ENCODE data around the gene RUFY3.
"Not testable (repeated sequence)": the region's sequence is repeated elsewhere in the genome, so short reads cannot be mapped to it uniquely, and the experiment has no call there.

Gene RUFY3

DNA sequence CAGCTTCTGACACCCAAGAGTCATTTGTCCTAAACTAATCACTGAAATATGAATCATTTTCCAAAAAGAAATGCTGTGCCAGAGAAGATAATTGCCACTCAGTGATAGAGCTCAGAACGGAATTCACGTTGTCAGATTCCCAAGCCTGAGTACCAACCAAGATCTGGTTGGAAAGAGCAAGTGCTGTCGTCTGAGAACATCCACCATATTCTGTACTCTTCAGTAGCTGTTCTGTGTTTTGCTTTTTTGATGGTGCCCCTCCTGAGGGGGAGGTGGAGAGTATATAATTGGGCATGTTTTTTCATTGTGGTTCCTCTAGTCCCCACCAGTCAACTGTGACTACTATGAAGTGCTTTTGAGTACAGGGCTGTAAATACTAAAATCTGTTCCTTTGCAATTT is 13.2 kb downstream of the RUFY3 start:
- no peak for DNase-seq (ENCODE audit: low read depth in 1 of 2, low spot score in 1 of 2)

DNA sequence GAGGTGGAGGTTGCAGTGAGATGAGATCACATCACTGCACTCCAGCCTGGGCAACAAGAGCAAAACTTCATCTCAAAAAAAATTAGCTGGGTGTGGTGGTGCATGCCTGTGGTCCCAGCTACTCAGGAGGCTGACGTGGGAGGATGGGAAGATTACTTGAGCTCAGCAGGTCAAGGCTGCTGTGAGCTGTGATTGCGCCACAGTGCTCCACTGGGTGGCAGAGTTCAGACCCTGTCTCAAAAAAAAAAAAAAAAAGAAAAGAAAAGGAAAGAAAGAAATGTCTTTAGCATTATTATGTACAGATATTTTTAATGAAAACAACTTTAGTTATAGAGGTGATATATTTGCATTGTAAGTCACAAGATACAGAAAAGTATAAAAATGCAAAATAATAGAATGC is 14.2 kb downstream of the RUFY3 start:
- DNase-seq (ENCODE audit: low read depth in 1 of 2, low spot score in 1 of 2), result not testable (repeated sequence)

DNA sequence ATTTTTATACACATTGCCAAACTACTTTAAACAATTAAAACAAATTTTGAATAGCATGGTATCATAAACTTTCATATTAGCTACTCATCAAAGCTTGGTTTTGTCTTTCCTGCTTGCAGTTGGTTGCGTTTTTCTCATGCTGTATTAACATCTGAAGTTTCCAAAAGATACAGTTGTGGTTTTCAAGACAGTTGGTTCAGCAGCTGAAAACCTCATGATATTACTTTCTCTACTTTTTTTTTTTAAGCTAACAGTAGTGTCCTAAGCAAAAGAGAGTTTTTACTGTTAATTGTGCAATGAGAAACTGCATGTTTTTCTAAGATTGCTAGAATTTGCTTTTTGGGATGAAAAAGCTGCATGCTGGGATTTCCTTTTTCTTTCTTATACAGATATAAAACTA is 15.2 kb downstream of the RUFY3 start:
- DNase-seq (ENCODE audit: low read depth in 1 of 2, low spot score in 1 of 2), result no peak

DNA sequence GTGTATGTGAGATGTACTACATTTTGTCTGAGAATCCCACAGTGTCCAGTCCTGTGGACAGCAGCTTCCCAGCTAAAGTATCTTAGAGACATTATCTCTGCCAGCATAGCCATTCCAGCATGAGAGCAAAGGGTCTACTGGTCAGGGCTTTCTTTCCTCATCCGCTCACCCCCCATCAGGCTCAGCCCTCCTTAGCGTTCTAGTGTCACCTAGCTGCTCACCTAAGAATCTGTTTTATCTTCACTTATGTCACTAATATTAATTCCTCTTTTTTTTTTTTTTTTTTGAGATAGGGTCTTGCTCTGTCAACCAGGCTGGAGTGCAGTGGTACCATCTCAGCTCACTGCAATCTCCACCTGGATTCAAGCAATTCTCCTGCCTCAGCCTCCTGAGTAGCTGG is 15.6 kb downstream of the RUFY3 start:
- DNase-seq (ENCODE audit: low read depth in 1 of 2, low spot score in 1 of 2), result no peak

DNA sequence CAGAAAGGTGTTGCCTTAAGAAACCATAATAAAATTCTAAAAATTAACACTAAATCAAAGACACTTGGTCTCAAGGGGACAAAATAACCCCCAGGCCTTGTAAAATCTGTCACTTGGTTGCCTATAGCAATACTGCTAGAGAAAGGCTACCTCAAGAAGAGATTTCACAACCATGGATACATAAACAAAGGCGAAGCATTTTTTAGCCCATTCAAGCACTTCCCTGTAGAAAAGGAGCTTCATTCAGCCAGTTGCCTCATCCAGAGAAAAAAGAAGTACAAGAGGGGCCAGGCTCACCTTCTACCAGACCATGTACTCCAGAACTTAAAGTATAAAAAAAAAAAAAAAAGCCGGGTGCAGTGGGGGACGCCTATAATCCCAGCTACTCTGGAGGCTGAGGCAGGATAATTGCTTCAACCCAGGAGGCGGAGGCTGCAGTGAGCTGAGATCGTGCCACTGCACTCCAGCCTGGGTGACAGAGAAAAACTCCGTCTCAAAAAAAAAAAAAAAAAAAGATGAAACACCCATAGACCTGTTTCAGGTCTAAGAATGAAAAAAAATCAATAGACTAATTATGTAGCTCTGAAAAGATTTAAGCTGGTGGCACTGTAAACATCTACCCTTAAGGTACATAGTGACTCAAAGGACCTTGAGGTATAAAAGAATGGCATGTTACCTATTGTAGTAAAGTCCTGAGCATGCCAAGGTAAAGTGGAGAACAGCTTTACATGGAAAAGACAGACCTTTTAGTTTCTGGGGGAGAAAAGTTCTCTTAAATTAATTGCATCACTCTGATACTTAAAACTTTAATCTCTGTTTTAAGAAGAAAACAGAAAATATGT is 18.0 kb downstream of the RUFY3 start:
- DNase-seq (ENCODE audit: low read depth in 1 of 2, low spot score in 1 of 2), result no peak

DNA sequence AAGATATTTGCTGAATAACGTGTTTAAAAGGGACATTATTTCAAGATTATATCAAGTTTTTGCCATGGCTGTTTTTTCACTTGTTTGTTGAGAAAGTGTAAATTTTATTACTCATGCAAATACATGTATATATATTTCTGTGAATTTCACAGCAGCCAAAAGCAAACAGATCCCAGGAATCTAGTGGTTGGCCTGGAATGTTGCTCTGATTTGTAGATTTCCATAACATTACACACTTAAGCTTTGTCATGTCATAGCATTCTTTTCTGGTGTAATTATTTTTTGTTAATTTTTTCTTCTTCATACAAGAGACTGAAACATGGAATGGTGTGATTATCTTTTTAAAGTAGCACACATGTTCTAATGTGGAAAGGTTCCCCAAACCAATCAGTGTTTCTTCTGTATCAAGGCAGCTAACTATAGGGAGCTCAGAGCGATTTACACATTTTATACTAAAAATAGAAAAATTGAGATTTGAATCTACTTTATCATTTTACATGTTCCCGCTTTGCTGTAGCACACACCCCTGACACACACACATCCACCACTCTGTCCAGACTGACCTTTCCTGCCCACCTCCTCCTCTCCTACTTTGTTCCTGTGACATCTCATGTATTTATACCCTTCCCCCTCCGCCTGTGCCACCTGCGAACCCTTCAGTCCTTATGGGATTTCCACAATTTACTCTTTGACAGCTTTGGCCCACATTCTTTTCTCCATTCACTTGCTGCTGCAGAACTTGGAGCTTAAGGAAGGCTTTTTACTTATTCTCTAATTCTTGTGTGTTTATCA is 20.3 kb downstream of the RUFY3 start:
- DNase-seq (ENCODE audit: low read depth in 1 of 2, low spot score in 1 of 2), result no peak

DNA sequence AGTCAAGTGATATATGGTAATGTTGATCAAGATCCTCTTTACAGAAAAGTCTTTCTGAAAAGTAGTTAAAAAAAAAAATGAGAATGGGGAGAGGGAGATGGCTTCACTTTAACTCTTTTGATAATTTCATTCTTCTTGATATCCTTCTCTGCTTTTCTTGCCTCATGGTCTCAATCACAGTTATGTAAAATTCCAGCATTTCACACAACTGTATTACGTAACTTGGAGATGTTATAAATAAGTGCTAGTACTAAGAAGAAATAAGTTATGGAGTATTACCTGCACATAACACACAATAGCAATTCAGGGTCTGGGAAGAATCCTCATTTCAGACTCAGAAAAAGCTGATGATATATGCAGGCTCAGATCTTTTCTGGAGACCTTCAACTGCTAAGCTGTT is 22.0 kb downstream of the RUFY3 start:
- no peak for DNase-seq (ENCODE audit: low read depth in 1 of 2, low spot score in 1 of 2)

DNA sequence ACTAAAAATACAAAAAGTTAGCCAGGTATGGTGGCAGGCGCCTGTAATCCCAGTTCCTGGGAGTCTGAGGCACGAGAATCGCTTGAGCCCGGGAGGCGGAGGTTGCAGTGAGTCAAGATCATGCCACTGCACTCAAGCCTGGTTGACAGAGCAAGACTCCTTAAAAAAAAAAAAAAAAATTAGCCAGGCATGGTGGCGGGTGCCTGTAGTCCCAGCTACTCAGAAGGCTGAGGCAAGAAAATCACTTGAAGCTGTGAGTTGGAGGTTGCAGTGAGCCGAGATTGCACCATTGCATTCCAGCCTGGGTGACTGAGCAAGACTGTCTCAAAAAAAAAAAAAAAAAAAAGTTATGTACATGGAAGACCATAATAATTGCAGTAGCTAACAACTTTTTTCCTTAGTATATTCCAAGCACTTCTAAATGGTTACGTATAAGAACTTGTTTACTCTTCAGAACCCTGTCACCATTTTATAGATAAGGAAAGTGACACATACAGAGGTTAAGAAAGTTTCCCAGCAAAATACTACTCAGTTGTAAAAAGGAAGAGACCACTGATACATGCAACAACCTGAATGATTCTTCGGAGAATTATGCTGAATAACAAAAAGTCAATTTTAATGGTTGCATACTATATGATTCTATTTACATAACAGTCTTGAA is 24.5 kb downstream of the RUFY3 start:
- no peak for DNase-seq (ENCODE audit: low read depth in 1 of 2, low spot score in 1 of 2)

DNA sequence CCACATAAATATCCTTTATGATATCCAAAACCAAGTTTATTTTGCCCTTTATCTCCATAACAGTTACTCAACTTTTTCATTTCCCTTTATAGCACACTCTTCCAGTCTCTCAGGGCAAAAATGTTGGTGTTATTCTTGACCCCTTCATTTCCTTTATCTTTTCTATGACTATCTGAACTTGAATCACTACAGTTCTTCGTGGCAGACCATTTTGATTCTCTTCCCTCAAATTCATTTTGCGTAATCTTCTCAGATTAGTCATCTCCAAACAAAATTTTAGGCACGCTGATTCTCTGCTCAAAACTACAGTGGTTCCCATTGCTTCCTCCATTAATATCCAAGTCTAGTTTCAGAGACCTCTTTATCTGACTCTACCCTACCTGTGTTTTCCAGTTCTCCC is 26.1 kb downstream of the RUFY3 start:
- DNase-seq (ENCODE audit: low read depth in 1 of 2, low spot score in 1 of 2), result no peak

DNA sequence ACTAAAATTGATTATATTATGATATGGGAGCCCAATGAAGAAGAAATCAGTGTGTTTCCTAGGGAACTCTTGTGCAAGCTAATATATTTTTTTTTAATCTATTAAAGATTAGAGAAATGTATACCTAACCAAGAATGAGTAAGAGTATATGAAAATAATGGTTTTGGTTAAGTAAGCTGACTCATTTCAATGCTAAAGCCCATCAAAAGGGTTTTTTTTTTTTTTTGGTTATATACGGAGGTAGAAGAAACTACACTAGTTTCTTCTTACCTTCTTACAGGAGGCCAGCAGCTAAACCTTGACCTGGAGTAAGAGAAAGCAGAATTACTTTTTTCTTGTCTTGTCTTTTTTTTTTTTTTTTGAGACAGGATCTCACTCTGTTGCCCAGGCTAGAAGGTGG is 27.5 kb downstream of the RUFY3 start:
- DNase-seq (ENCODE audit: low read depth in 1 of 2, low spot score in 1 of 2), result no peak

DNA sequence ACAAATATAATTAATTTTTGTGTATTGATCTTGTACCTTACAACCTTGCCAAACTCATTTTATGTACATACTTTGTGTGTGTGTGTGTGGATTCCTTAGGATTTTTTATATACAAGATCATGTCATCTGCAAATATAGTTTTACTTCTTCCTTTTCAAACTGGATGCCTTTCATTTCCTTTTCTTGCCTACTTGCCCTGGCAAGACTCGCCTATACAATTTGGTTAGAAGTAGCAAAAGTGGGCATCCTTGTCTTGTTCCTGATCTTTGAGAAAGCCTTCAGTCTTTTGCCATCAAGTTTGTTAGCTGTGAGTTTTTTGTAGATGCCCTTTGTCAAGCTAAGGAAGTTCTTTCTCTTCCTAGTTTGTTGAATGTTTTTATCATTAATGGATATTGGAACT is 30.5 kb downstream of the RUFY3 start:
- DNase-seq (ENCODE audit: low read depth in 1 of 2, low spot score in 1 of 2), result no peak

DNA sequence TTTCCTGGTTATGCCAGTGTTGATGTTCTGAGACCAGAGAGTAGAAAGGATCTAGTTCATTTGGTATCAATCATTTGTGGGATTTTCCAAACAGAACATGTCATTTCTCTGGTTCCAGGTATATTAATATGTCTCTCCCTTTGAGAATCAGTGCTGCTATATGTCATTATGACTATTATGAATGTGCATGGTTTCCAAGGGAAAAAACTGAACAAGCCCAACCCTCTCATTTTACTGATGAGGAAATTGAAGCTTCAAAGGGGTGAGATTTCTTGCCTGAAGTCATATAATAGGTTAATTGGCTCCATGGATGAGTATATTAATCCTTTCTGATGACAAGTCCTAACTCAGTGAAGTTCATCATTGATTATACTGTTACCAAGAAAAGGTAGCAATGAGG is 31.9 kb downstream of the RUFY3 start:
- DNase-seq (ENCODE audit: low read depth in 1 of 2, low spot score in 1 of 2), result no peak

DNA sequence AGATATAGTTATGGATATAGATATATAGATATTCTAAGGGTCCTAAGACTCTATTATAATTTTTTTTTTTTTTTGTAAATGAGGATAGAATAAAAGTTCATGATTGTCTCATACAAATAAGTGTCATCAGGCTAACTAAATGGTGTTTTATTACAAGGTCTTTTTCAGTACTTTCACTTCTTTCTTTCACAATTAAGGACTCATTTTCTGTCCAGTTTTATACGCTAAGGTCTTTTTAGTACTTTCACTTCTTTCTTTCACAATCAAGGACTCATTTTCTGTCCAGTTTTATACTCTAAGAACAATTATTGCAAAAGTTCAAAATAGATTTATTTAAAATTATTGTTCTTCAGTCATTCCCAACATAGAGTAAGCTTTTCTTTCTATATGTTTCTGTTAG is 32.7 kb downstream of the RUFY3 start:
- DNase-seq (ENCODE audit: low read depth in 1 of 2, low spot score in 1 of 2), result no peak

DNA sequence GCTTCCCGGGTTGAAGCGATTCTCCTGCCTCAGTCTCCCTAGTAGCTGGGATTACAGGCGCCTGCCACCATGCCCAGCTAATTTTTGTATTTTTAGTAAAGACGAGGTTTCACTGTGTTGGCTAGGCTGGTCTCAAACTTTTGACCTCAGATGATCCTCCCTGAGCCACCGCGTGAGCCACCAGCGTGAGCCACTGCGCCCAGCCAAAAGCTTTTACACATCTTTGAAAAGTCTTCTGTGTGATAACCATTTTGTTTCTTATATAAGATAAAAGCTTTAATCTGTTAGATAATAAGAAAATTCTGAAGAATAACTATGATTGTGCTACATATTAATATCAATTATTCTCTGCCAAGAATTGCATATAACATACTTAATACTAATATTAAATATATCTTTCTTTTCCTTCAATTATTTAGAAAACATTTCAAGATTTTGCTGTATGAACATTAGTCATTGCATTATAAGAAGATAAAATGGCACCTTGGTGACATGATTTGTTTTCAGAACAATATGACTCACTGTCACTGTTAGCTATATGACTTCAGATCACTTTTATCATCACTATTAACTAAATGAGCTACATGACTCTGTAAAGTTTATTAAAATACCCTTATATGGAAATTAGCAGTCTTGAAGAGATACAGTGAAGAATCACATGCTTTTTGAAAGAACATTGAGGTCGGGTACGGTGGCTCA is 33.4 kb downstream of the RUFY3 start:
- no peak for DNase-seq (ENCODE audit: low read depth in 1 of 2, low spot score in 1 of 2)

DNA sequence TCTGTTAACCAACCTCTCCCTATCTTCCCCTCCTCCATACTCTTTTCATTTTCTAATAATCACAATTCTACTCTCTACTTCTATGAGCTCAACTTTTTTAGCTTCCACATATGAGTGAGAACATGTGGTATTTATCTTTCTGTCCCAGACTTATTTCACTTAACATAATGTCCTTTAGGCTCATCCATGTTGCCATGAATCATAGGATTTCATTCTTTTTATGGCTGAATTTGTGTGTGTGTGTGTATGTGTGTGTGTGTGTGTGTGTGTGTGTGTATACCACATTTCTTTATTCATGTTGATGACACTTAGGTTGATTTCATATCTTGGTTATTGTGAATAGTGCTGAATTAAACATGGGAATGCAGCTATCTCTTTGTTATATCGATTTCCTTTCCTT is 37.4 kb downstream of the RUFY3 start:
- DNase-seq (ENCODE audit: low read depth in 1 of 2, low spot score in 1 of 2), result no peak

DNA sequence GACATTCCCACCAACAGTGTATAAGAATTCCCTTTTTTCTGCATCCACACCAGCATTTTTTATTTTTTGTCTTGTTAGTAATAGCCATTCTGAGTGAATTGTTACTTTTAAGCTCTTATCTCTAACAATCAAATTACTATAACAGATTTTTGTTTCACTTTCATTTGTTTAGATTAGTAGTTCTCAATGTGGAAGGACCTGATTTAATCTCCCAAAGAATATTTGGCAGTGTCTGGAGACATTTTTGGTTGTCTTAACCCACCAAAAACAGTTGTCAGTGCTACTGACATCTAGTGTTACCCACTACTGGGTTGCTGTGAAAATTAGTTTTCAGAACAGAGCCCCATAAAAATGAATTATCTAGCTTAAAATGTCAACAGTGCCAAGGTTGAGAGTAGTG is 37.9 kb downstream of the RUFY3 start:
- no peak for DNase-seq (ENCODE audit: low read depth in 1 of 2, low spot score in 1 of 2)

DNA sequence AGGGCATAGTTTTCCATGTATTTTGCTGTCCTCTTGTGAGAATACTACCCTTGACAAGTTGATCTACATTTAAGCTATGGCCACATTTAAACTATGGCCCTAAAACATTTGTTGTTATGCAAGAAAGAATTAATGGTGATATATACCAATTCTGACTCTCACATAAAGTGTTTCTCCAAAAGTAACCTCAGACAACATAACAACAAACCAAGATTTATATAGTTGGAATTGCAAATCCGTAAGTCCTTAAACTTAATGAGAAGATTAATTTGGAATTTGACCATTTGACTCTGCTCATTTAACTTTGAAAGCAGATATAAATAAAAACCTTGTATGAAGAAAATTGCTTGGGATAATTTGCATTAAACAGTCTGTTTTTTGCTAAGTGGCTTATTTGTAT is 38.9 kb downstream of the RUFY3 start:
- DNase-seq (ENCODE audit: low read depth in 1 of 2, low spot score in 1 of 2), result no peak

DNA sequence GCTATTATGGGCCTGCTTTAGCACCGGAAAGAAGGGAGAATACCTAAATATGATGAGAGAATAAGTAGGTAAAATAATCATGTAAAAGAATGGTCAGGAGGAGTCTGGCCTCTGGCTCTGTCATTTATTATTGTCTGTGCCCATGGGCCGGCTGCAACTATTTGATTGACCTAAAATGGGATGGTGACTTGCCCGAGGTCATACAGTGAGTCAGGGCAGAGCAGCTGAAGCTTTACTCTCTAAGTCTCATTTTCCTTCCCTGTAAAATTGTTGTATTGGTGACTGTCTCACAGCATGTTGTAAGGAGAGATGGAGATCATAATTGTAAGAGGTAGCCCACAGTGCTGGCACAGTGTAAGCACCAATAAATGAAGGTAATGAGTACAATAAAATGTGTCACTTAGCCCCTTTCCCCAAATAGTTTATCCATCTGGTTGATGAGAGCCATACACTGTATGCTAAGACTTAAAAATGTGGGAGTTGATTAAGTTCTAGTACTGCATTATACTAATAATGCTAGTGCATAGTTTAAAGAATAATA is 39.6 kb downstream of the RUFY3 start:
- DNase-seq (ENCODE audit: low read depth in 1 of 2, low spot score in 1 of 2), result no peak

DNA sequence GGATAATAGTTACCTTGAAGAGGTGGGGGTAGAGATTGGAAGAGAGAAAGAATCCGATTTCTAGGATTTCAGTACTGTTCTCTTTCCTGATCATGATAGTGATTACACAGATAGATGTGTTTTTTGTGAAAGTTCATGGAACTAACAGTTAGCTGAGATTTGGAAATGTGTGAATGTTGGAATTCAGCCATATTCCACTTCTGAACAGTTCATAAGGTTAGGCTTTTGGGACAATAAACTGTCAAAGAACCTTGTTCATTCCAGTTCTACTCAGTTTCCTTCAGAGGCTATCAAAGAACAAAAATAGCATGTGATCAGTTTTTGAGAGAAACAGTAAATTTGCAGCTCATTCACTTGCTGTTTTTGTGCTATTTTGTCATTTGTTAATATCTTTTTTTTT is 43.6 kb downstream of the RUFY3 start:
- DNase-seq (ENCODE audit: low read depth in 1 of 2, low spot score in 1 of 2), result no peak

DNA sequence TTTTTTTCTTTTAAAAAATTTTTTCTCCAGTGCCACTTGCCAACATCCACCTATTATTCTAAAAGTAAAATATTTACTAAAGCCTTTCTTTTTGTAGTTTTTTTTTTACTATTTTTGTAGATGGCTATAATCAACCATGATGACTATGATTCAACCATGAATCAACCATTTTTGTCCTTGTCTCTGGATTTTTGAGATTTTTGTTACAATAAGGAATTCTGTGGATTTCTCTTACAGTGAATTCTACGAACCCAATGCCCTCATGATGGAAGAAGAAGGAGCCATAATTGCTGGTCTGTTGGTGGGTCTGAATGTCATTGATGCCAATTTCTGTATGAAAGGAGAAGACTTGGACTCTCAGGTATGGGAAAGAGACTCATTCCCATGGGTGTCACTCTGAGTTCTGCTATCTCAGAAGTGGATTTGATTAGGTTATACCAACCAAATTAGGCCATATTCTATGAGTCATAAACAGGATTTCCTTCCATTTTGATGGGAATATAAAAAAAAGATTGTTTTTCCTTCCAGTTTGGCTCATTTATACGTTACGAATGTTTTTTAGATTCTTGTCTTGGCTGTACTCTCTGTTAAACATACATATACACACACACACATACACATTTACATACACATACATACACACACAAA is 46.7 kb downstream of the RUFY3 start:
- no peak for DNase-seq (ENCODE audit: low read depth in 1 of 2, low spot score in 1 of 2)

DNA sequence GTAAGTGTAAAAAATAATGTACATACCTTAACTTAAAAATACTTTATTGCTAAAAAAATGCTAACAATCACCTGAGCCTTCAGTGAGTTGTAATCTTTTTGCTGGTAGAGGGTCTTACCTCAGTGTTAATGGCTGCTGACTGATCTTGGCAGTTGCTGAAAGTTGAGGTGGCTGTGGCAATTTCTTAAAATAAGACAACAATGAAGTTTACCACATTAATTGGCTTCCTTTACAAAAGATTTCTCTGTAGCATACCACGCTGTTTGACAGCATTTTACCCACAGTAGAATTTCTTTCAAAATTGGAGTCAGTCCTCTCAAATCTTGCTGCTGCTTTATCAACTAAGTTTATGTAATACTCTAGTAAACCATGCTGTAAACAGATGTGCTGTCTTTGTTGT is 47.6 kb downstream of the RUFY3 start:
- DNase-seq (ENCODE audit: low read depth in 1 of 2, low spot score in 1 of 2), result not testable (repeated sequence)

Measured in stimulated activated CD4-positive, alpha-beta T cell treated with anti-CD3 and anti-CD28 coated beads, Interleukin-15, amount 100 ng/mL, for 1 hour (primary cell).